Mammary epithelial cell (primary cell): ENCODE measurements around the gene MAP4K4.

Source experiments
- CTCF ChIP-seq, 2 donors: IDR thresholded peaks in 1 of 2; conservative IDR thresholded peaks in 1 of 2; 2 replicates each; pipeline ENCODE4 v1.5.1; 2011 to 2012; ENCODE audit warnings: inconsistent platforms in 2 of 2, low read length in 2 of 2, mild to moderate bottlenecking in 2 of 2, control low read depth in 1 of 2, low read depth in 1 of 2; ENCODE audit not compliant: insufficient read depth in 1 of 2; ENCODE audit errors: extremely low read depth in 1 of 2
- EZH2 ChIP-seq: IDR thresholded peaks from 2 replicates; pipeline ENCODE4 v1.6.1; 2012; ENCODE audit warnings: low read length, inconsistent platforms, borderline replicate concordance

- no peak for TF ChIP-seq CTCF (conservative IDR thresholded peaks at IDR 0.05 in 1 of 2, IDR thresholded peaks at IDR 0.05 in 1 of 2; ENCODE audit: extremely low read depth in 1 of 2, insufficient read depth in 1 of 2, low read depth in 1 of 2, low read length in 2 of 2)
- no peak for TF ChIP-seq EZH2
Observed at GRCh38 chr2:101677658-101678057, 19.8 kb upstream of the MAP4K4 start.
